ENCODE data around the gene FNTB. TPM values are rescaled to one million over a fixed set of nuclear protein-coding genes. Genes with fewer than 3 reads are reported as not detected.

FNTB gene
- total and polyA plus RNA-seq, 2 experiments from 2014 or later = 18.1 to 24.3 TPM

- Histone ChIP-seq H3K9me3 (ENCODE audit: low read depth) (no peaks in the 10 kb centered on the region), H3K79me2 (peaks cover 36% of the 10 kb centered on the region), H3K27ac (peak overlapping the region; percentile 76), H4K20me1 (ENCODE audit: insufficient read depth, poor library complexity, severe bottlenecking) (no peaks in the 10 kb centered on the region), H3K4me2 (peak overlapping the region; percentile 78), H3K36me3 (replicated peaks; ENCODE audit: insufficient read depth, low read depth) (no peaks in the 10 kb centered on the region), H3K4me3 (peak overlapping the region; percentile 20), H2AFZ (peak overlapping the region; percentile 74), H3K9me2 (replicated peaks; ENCODE audit: insufficient read depth) (no peaks in the 10 kb centered on the region), H3K4me1 (ENCODE audit: insufficient read depth) (no peaks in the 10 kb centered on the region), H3K27me3 (no peaks in the 10 kb centered on the region)
- TF ChIP-seq CTCF (IDR thresholded peaks at IDR 0.05; ENCODE audit: poor library complexity) (no peak), EZH2 (IDR thresholded peaks at IDR 0.05; ENCODE audit: borderline replicate concordance) (no peak), EZH2phosphoT487 (IDR thresholded peaks at IDR 0.05; ENCODE audit: low read depth, severe bottlenecking, unreplicated experiment) (no peak)
- WGBS (ENCODE audit: low lambda C conversion rate, missing lambda C conversion rate) = 15% methylated on average over 21 of the region's 22 CpGs
- DNase-seq (ENCODE audit: low spot score) = peak; percentile 29
These were observed 116.6 kb downstream of the FNTB start for GRCh38 chr14:65103150-65103760.

- WGBS (ENCODE audit: low lambda C conversion rate, missing lambda C conversion rate) = 97% methylated on average over 3 of the region's 3 CpGs
- H3K4me2 ChIP-seq = no peak overlapping the region
- no peak overlapping the region for H2AFZ ChIP-seq
- H4K20me1 ChIP-seq (ENCODE audit: insufficient read depth, poor library complexity, severe bottlenecking) = no peaks in the 10 kb centered on the region
- H3K79me2 ChIP-seq = peaks cover 21% of the 10 kb centered on the region
- no peaks in the 10 kb centered on the region for H3K36me3 ChIP-seq (replicated peaks; ENCODE audit: insufficient read depth, low read depth)
- TF ChIP-seq CTCF (IDR thresholded peaks at IDR 0.05; ENCODE audit: poor library complexity) (no peak), EZH2 (IDR thresholded peaks at IDR 0.05; ENCODE audit: borderline replicate concordance) (no peak), EZH2phosphoT487 (IDR thresholded peaks at IDR 0.05; ENCODE audit: low read depth, severe bottlenecking, unreplicated experiment) (no peak)
- DNase-seq (ENCODE audit: low spot score) = no peak
- H3K4me3 ChIP-seq = no peak overlapping the region
- H3K27me3 ChIP-seq = no peaks in the 10 kb centered on the region
- H3K4me1 ChIP-seq (ENCODE audit: insufficient read depth) = no peaks in the 10 kb centered on the region
- no peaks in the 10 kb centered on the region for H3K9me2 ChIP-seq (replicated peaks; ENCODE audit: insufficient read depth)
- H3K27ac ChIP-seq = no peak overlapping the region
- no peaks in the 10 kb centered on the region for H3K9me3 ChIP-seq (ENCODE audit: low read depth)
These were observed 118.1 kb downstream of the FNTB start for GRCh38 chr14:65104791-65105190.

- 93% methylated on average over 4 of the region's 4 CpGs for WGBS (ENCODE audit: low lambda C conversion rate, missing lambda C conversion rate)
- H3K4me2 ChIP-seq = no peak overlapping the region
- no peak overlapping the region for H3K4me3 ChIP-seq
- H3K4me1 ChIP-seq (ENCODE audit: insufficient read depth) = no peaks in the 10 kb centered on the region
- no peaks in the 10 kb centered on the region for H4K20me1 ChIP-seq (ENCODE audit: insufficient read depth, poor library complexity, severe bottlenecking)
- no peaks in the 10 kb centered on the region for H3K9me3 ChIP-seq (ENCODE audit: low read depth)
- H3K27ac ChIP-seq = no peak overlapping the region
- no peak for DNase-seq (ENCODE audit: low spot score)
- TF ChIP-seq EZH2 (IDR thresholded peaks at IDR 0.05; ENCODE audit: borderline replicate concordance) (no peak), CTCF (IDR thresholded peaks at IDR 0.05; ENCODE audit: poor library complexity) (no peak), EZH2phosphoT487 (IDR thresholded peaks at IDR 0.05; ENCODE audit: low read depth, severe bottlenecking, unreplicated experiment) (no peak)
- no peak overlapping the region for H2AFZ ChIP-seq
- H3K27me3 ChIP-seq = no peaks in the 10 kb centered on the region
- peaks cover 5% of the 10 kb centered on the region for H3K79me2 ChIP-seq
- no peaks in the 10 kb centered on the region for H3K9me2 ChIP-seq (replicated peaks; ENCODE audit: insufficient read depth)
- H3K36me3 ChIP-seq (replicated peaks; ENCODE audit: insufficient read depth, low read depth) = no peaks in the 10 kb centered on the region
These were observed 119.6 kb downstream of the FNTB start for GRCh38 chr14:65106316-65106715.

Data from hepatocyte (in vitro differentiated cells).